NB4 (cell line): ENCODE data around the gene TEX30.

Experiments used
- MAX ChIP-seq: IDR thresholded peaks from 2 replicates; pipeline ENCODE4 v1.6.1; 2011; ENCODE audit warnings: low read depth, low read length
- POLR2A ChIP-seq: IDR thresholded peaks from 2 replicates; pipeline ENCODE4 v1.6.1; 2011; ENCODE audit warnings: mild to moderate bottlenecking; ENCODE audit not compliant: insufficient read length; ENCODE audit errors: extremely low read depth
- TF ChIP-seq, protein P1 (sequence below): IDR thresholded peaks from one replicate; pipeline ENCODE4 v1.5.1; 2012; ENCODE audit warnings: low read depth, low read length

DNA sequence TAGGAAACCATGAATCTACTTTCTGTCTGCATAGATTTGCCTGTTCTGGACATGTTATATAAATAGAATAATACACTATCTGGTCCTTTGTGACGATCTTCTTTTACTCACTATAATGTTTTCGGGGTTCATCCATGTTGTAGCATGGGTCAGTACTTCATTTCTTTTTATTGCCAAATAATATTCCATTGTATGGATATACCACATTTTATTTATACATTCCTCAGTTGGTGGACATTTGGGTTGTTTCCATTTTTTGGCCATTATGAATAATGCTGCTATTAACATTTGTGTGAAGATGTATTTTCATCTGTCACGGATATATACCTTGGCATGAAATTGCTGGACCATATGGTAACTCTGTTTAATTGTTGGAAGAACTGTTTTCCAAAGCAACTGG lies 32.1 kb upstream of the TEX30 start:
- TF ChIP-seq, protein P1, sequence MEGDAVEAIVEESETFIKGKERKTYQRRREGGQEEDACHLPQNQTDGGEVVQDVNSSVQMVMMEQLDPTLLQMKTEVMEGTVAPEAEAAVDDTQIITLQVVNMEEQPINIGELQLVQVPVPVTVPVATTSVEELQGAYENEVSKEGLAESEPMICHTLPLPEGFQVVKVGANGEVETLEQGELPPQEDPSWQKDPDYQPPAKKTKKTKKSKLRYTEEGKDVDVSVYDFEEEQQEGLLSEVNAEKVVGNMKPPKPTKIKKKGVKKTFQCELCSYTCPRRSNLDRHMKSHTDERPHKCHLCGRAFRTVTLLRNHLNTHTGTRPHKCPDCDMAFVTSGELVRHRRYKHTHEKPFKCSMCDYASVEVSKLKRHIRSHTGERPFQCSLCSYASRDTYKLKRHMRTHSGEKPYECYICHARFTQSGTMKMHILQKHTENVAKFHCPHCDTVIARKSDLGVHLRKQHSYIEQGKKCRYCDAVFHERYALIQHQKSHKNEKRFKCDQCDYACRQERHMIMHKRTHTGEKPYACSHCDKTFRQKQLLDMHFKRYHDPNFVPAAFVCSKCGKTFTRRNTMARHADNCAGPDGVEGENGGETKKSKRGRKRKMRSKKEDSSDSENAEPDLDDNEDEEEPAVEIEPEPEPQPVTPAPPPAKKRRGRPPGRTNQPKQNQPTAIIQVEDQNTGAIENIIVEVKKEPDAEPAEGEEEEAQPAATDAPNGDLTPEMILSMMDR, result no peak
- TF ChIP-seq POLR2A (no peak), MAX (no peak)
